A549 (cell line): ENCODE results near the gene PANX1. TPM values are rescaled to one million over a fixed set of nuclear protein-coding genes. Genes with fewer than 3 reads are reported as not detected.

Experiments used
- ATAC-seq, 2 experiments: fragments of 200-7000 bp in 1 of 2; fragments of >200 bp in 1 of 2; cut with Nextera tagmentation in 1 of 2; cut with Tn5 transposase in 1 of 2; 3 replicates each; pipeline versions ENCODE4 v1.8.0 to v1.9.1; 2018 to 2020; ENCODE audit warnings: mild to moderate bottlenecking in 1 of 2, moderate library complexity in 1 of 2
- CTCF ChIA-PET: fragments of 300-600 bp; sonication (Branson Sonifier 250); formaldehyde crosslinking; extraction: SDS; loops from one replicate; lab custom pipeline; 2021; ENCODE audit warnings: antibody characterized with exemption, inconsistent platforms; lab: Yijun Ruan, JAX
- POLR2A ChIA-PET: fragments of 350-600 bp; formaldehyde crosslinking; extraction: SDS; loops from one replicate; lab custom pipeline; 2021; ENCODE audit warnings: antibody characterized with exemption, inconsistent platforms; lab: Yijun Ruan, JAX
- DNase-seq, 2 experiments: peaks; one replicate each; pipeline versions ENCODE4 v3.0.0 to v3.0.0-alpha.2; 2011 to 2016; ENCODE audit warnings: low read depth in 1 of 2, low spot score in 1 of 2
- FAIRE-seq: peaks from 2 replicates; lab custom pipeline; 2011; peaks lifted over from hg19 to GRCh38; lab: Jason Lieb, UNC
- H3K27ac ChIP-seq, 2 experiments: fragments of >200 bp; sonication (Bioruptor Twin); formaldehyde crosslinking; 3 replicates each; pipeline ENCODE4 v1.5.1; 2016 to 2017
- H3K4me1 ChIP-seq: fragments of >200 bp; sonication (Bioruptor Twin); formaldehyde crosslinking; 3 replicates; pipeline ENCODE4 v1.6.1; 2016
- H3K4me2 ChIP-seq: fragments of >200 bp; sonication (Bioruptor Twin); formaldehyde crosslinking; 3 replicates; pipeline ENCODE4 v1.6.1; 2016
- H3K4me3 ChIP-seq: fragments of >200 bp; sonication (Bioruptor Twin); formaldehyde crosslinking; 3 replicates; pipeline ENCODE4 v1.5.1; 2016
- H3K9me3 ChIP-seq: fragments of >200 bp; sonication (Bioruptor Twin); formaldehyde crosslinking; 3 replicates; pipeline ENCODE4 v1.6.1; 2016
- ATOH8 ChIP-seq: fragments of 250-450 bp; sonication (Bioruptor Pico); IDR thresholded peaks from 2 replicates; pipeline ENCODE4 v1.5.0; 2020; ENCODE audit warnings: low read depth, mild to moderate bottlenecking, moderate library complexity
- BCL3 ChIP-seq: fragments of >200 bp; sonication (Bioruptor Twin); formaldehyde crosslinking; IDR thresholded peaks from 3 replicates; pipeline ENCODE4 v1.6.1; 2016
- CEBPB ChIP-seq, 2 experiments: fragments of >200 bp in 1 of 2; sonication (Bioruptor Twin) in 1 of 2; formaldehyde crosslinking in 1 of 2; IDR thresholded peaks; 2 replicates each; pipeline ENCODE4 v1.6.1; 2012 to 2016
- CHD4 ChIP-seq: fragments of 200-600 bp; sonication (generic); IDR thresholded peaks from 2 replicates; pipeline ENCODE4 v1.6.1; 2016; ENCODE audit warnings: antibody characterized with exemption, mild to moderate bottlenecking, borderline replicate concordance
- E2F6 ChIP-seq: IDR thresholded peaks from 2 replicates; pipeline ENCODE4 v1.6.1; 2012; ENCODE audit warnings: low read depth, borderline replicate concordance
- ELK1 ChIP-seq: fragments of 150-350 bp; IDR thresholded peaks from 2 replicates; pipeline ENCODE4 v1.6.1; 2014; ENCODE audit warnings: low read depth, mild to moderate bottlenecking, low read length
- ESRRA ChIP-seq: fragments of 150-350 bp; IDR thresholded peaks from 2 replicates; pipeline ENCODE4 v1.6.1; 2014; ENCODE audit warnings: mild to moderate bottlenecking, low read length, borderline replicate concordance
- FOSB ChIP-seq: fragments of 250-450 bp; sonication (Bioruptor Pico); IDR thresholded peaks from 2 replicates; pipeline ENCODE4 v1.5.0; 2020; ENCODE audit warnings: mild to moderate bottlenecking, moderate library complexity
- FOSL2 ChIP-seq, 2 experiments: fragments of 450-650 bp in 1 of 2; fragments of >200 bp in 1 of 2; sonication (Bioruptor Twin) in 1 of 2; formaldehyde crosslinking; IDR thresholded peaks; 2 replicates each; pipeline versions ENCODE4 v1.5.0 to v1.6.1; 2016 to 2020; ENCODE audit warnings: mild to moderate bottlenecking in 1 of 2, moderate library complexity in 1 of 2
- FOXS1 ChIP-seq: fragments of 250-450 bp; sonication (Bioruptor Pico); IDR thresholded peaks from 2 replicates; pipeline ENCODE4 v1.5.0; 2020; ENCODE audit warnings: mild to moderate bottlenecking, moderate library complexity
- GATA3 ChIP-seq: IDR thresholded peaks from 2 replicates; pipeline ENCODE4 v1.6.1; 2012; ENCODE audit warnings: borderline replicate concordance
- HOXA7 ChIP-seq: fragments of 250-450 bp; sonication (Bioruptor Pico); IDR thresholded peaks from 2 replicates; pipeline ENCODE4 v1.5.0; 2020; ENCODE audit warnings: mild to moderate bottlenecking, moderate library complexity
- HOXB13 ChIP-seq: fragments of 250-450 bp; sonication (Bioruptor Pico); IDR thresholded peaks from 2 replicates; pipeline ENCODE4 v1.5.0; 2020; ENCODE audit warnings: low read depth, mild to moderate bottlenecking, moderate library complexity
- JUN ChIP-seq, 2 experiments: fragments of >200 bp; sonication (Bioruptor Twin); formaldehyde crosslinking; IDR thresholded peaks; 2 replicates in 1 of 2; 3 replicates in 1 of 2; pipeline ENCODE4 v1.6.1; 2016 to 2017
- KDM1A ChIP-seq: fragments of 200-600 bp; sonication (generic); IDR thresholded peaks from 2 replicates; pipeline ENCODE4 v1.6.1; 2016; ENCODE audit warnings: low read depth, mild to moderate bottlenecking
- MAZ ChIP-seq: fragments of 150-350 bp; IDR thresholded peaks from 2 replicates; pipeline ENCODE4 v1.6.1; 2014; ENCODE audit warnings: antibody characterized with exemption, low read depth, low read length, borderline replicate concordance
- NPAS2 ChIP-seq: fragments of 250-450 bp; sonication (Bioruptor Pico); IDR thresholded peaks from 2 replicates; pipeline ENCODE4 v1.8.0; 2022; ENCODE audit warnings: mild to moderate bottlenecking, moderate library complexity, borderline replicate concordance
- PHF8 ChIP-seq: fragments of 200-600 bp; sonication (generic); IDR thresholded peaks from 2 replicates; pipeline ENCODE4 v1.6.1; 2016; ENCODE audit warnings: low read depth, mild to moderate bottlenecking, antibody characterized with exemption, moderate library complexity, borderline replicate concordance
- RCOR1 ChIP-seq: fragments of 150-350 bp; IDR thresholded peaks from 2 replicates; pipeline ENCODE4 v1.6.1; 2014; ENCODE audit warnings: antibody characterized with exemption, low read length, low read depth
- SMC3 ChIP-seq: fragments of >200 bp; sonication (Bioruptor Twin); formaldehyde crosslinking; IDR thresholded peaks from 3 replicates; pipeline ENCODE4 v1.6.1; 2018; ENCODE audit warnings: inconsistent platforms
- TFCP2L1 ChIP-seq: fragments of 250-450 bp; sonication (Bioruptor Pico); IDR thresholded peaks from 2 replicates; pipeline ENCODE4 v1.5.0; 2021; ENCODE audit warnings: mild to moderate bottlenecking
- ZNF302 ChIP-seq: fragments of 250-450 bp; sonication (Bioruptor Pico); IDR thresholded peaks from 2 replicates; pipeline ENCODE4 v1.9.0; 2021; ENCODE audit warnings: inconsistent platforms, mild to moderate bottlenecking, moderate library complexity
- WGBS: methylation state at CpG from one replicate; pipeline ENCODE4 v1.1.6; 2017; ENCODE audit errors: missing lambda C conversion rate; 5-methylcytosine and 5-hydroxymethylcytosine counted together
- polyA plus RNA-seq, 4 experiments: library from polyadenylated mRNA; depleted of rRNA in 3 of 4; stranded (reverse); fragments of >200 nt; fragmentation: RNase III in 1 of 4; extraction: RNeasy Plus Mini Kit Qiagen cat#74134 plus additional on column Dnase treatment in 1 of 4; gene quantifications; 2 replicates in 3 of 4; 3 replicates in 1 of 4; pipeline ENCODE4 v1.2.3, GENCODE V29; 2011 to 2017

The PANX1 gene
- polyA plus RNA-seq, 2 of the 4 experiments (the other 2 are of a cell fraction), result 11.0 to 13.3 TPM

GRCh38 chr11:94100253-94100652, 28.4 kb upstream of the PANX1 start (continued):
- no peak for TF ChIP-seq HOXB13 (CRISPR knock-in tag)

GRCh38 chr11:94103471-94103870, 25.2 kb upstream of the PANX1 start:
- no peak for TF ChIP-seq ZNF302 (CRISPR knock-in tag)
- no peak for TF ChIP-seq TFCP2L1 (CRISPR knock-in tag)
- TF ChIP-seq MAZ, result no peak
- no peak for TF ChIP-seq HOXA7
- TF ChIP-seq FOXS1 (CRISPR knock-in tag), result no peak
- no peak for TF ChIP-seq NPAS2 (CRISPR knock-in tag)
- no peak for TF ChIP-seq ATOH8
- TF ChIP-seq KDM1A, result no peak
- TF ChIP-seq, all 56 proteins: peak for 0
- DNase-seq (no peak), ATAC-seq (no peak), FAIRE-seq (no peak)
- Histone ChIP-seq H3K9me3 (no peaks in the 10 kb centered on the region), H3K27ac (no peak overlapping the region), H3K4me2 (no peak overlapping the region), H3K4me1 (no peaks in the 10 kb centered on the region), H3K4me3 (no peak overlapping the region)
- CTCF ChIA-PET, result no interaction called here
- 0% methylated on average over 1 of the region's 1 CpG for WGBS
- POLR2A ChIA-PET, result no interaction called here

- POLR2A ChIA-PET, result interaction anchor here (0.6 kb wide), 1 partner anchor 196 kb away, joined by 4 read pairs; no protein-coding TSS in a partner anchor
- DNase-seq, result no peak
- no peak for ATAC-seq
- Histone ChIP-seq H3K4me2 (no peak overlapping the region), H3K4me3 (no peak overlapping the region), H3K9me3 (no peaks in the 10 kb centered on the region), H3K4me1 (no peaks in the 10 kb centered on the region), H3K27ac (no peak overlapping the region)
- no peak for FAIRE-seq
- no peak for TF ChIP-seq ELK1
- no peak for TF ChIP-seq JUN (IDR thresholded peaks at IDR 0.05)
- TF ChIP-seq PHF8, result no peak
- TF ChIP-seq BCL3, result no peak
- TF ChIP-seq ZNF302 (CRISPR knock-in tag), result no peak
- no peak for TF ChIP-seq SMC3
- no peak for TF ChIP-seq TFCP2L1 (CRISPR knock-in tag)
- TF ChIP-seq CHD4, result no peak
- TF ChIP-seq NPAS2 (CRISPR knock-in tag), result no peak
- no peak for TF ChIP-seq FOSL2 (IDR thresholded peaks at IDR 0.05)
- no peak for TF ChIP-seq FOSL2 (CRISPR knock-in tag; IDR thresholded peaks at IDR 0.05)
- no peak for TF ChIP-seq RCOR1
- no peak for TF ChIP-seq FOSB (CRISPR knock-in tag)
- no peak for TF ChIP-seq E2F6
- no peak for TF ChIP-seq ESRRA
- no peak for TF ChIP-seq CEBPB (IDR thresholded peaks at IDR 0.05)
- TF ChIP-seq GATA3, result no peak
- CTCF ChIA-PET, result interaction anchor here (1.3 kb wide), 1 partner anchor 209 kb away, joined by 3 read pairs; no protein-coding TSS in a partner anchor
Measured at GRCh38 chr11:94104734-94105133, 23.9 kb upstream of the PANX1 start.
